NCI-H526 (cell line): ENCODE data around the gene FGF14.
"Not testable (repeated sequence)": the region's sequence is repeated elsewhere in the genome, so short reads cannot be mapped to it uniquely, and the experiment has no call there.

ENCODE experiments used
- DNase-seq, 2 experiments: peaks; one replicate each; lab custom pipeline; 2025; lab: John Stamatoyannopoulos, UW

The FGF14 gene

DNA sequence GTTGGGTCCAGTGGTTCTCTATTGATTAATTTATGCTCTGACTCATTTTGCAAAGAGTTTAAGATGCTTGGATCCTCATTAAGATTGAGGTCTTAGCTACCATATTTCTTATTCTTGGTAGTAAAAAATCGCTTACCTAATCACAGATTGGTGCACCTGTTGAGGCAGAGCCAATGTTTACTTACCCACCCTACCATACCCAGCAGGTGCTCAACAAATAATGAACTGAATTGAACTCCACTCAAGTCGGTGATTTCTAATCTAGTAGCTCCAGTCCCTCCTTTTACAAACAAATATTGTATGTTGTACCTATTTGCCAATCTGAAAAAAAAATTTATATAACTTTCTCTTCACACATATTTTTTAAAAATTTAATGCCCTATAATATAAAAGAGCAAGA is 361.0 kb downstream of the FGF14 start:
- DNase-seq = no peak

DNA sequence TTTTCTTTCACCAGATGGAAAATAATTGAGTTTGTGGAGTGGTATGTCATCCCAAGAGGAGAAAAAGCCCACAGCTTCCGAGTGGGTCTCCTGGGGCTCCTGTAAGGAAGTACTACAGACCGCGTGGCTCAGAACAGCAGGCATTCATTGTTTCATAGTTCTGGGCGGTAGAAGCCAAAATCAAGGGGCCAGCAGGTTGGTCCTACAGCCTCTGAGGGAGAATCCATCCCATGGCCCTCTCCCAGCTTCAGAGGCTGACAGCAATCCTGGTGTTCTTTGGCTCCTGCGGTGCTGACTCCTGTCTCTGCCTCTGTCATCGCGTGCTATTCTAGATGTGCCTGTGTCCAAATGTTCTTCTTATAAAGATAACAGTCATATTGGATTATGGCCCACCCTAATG is 362.6 kb downstream of the FGF14 start:
- no peak for DNase-seq

DNA sequence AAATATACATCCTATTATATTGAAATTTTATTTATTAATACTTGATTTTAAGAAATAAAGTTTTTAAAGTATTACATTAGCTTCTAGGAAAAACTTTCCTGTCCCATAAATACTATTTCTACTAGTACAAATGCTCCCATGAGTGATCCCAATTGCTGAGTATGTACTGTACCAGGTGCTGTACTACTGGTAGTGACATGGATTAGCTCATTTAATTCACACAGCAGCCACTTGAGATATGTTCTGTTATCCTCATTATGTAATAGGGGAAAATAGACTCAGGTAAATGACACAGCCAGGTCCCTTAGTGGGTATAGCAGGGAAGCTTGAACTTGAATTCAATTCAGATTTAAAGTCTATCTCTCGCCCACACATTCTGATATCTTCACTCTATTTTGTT is 363.1 kb downstream of the FGF14 start:
- no peak for DNase-seq

DNA sequence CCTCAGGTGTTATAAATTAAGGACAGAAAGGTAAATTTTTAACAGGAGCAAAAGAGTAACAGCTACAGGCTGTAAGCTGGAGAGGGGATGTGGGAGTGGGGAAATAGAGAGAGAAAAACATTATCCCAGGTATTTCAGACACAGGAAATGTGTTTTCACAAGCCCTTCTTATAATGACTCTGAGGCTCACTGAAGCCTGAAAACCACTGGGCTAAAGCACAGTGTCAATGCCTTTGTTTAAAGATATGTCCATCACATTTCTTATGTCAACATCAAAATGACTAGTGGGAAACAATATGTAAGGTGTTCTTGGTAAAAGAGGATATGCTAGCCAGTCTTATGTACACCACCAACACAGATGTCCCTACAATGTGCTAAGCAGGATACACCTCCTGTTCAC is 365.9 kb downstream of the FGF14 start:
- no peak for DNase-seq

DNA sequence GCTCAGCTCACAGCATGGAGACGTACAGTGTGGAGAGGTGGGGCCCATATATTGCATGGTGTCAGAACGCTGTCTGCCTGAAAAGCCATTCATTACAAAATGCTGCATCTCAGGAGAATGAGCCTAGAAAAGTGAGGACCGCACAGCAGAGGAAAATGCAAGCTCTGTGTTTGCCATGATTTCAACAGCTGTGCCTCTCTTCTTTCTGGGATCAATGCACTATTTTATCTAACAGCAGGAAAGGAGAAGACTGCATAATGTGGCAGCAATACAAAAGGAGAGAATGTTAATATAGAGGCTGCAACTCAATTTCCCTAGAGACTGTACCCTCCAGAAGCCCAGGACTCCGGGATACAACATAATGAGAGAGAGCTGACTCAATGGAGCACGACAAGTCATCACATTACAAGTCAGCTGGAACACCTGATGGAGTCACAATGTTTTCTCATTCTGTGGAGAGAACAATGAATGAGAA is 368.0 kb downstream of the FGF14 start:
- DNase-seq = no peak

DNA sequence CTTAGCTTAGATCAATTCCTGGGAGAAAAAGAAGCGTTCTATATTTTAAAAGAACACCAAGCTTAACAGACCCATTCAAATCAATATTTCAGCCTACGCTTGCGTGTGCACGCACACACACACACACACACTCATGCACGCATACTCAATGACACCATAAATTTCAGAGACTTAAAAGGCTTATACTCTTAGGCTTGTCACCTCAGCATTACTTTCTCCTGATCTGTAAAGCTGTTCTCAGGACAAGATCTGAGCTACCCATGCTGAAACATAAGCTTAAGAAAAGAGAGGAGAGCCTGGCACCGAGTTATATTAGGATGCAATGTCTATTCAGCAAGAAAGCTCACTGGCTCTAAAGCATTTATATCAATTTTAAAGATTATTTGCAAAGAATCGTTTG is 368.5 kb downstream of the FGF14 start:
- DNase-seq = no peak

DNA sequence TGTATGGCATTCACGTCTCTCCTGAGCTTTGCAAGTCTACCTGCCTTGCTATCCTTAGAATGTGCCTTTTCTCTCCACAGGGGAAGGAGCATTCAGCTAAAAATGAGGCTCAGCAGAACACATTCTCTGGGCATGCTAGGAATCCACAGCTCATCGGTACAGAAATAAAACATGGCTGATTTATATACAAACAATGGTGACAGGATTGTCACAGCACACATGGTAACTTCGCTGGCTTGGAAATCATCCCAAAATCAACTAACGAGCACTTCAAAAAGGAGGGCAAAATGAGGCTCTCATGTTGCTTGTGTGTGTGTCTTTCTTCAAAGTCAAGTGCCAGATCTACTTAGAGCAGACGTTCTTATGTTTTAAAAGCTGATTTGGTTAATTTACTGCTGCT is 373.0 kb downstream of the FGF14 start:
- no peak for DNase-seq

DNA sequence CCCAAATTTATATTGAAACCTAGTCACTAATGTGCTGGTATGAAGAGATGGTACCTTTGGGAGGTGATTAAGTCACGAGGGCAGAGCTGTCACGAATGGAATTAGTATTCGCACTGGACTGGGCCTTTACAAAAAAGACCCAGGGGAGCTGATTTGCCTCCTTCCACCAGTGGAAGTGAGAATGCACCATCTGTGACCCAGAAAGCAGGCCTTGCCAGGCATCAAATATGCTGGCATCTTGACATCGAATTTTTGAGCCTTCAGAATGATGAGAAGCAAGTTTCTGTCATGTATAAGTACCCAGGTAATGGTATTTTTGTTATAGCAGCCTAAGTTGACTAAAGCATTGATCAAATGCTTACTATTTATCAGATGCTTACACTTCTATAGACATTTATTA is 373.6 kb downstream of the FGF14 start:
- DNase-seq = no peak

DNA sequence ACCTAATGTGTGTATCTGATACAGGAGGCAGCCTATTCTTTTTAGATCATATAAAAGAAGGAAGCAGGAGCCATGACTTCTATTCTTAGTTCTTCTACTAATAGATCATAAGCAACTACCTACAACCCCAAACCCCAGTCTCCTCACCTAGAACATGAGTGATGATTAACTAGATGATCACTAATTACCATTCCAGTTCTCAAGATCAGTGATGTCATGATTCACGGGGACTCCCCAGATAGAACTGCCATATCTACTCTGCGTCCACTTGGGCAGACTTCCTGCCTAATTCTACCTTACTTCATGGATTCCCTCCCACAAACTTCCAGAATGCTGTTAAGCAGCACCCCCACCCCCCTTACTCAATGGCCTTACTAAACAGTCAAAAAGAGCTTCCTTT is 380.1 kb downstream of the FGF14 start:
- no peak for DNase-seq

DNA sequence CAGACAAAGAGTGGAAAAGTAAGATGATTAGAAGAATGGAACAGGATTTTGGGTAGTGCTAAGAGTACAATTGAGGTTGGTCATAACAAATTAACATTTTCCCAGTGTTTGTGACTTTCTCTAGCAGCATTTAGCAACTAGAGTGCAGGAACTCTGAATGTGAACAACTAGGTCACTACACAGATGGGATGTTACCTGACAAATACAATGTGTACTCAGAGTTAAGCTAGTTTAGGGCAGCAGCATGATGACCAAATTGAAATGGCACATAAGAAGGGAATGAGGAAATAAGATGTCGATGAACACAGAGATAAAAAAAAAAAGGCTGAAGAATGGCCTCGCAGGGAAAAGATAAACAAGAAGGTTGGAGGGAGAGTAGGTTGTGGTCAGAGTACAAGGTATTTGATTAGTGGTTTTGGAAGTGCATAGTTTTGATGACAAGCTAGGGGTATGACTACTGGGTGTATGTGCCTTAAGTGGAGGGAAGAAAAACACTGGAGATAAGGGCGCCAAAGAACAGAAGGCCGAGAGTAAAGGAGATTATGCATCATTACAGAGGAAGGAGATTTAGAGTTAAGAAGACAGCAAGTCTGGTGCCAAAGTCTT is 381.1 kb downstream of the FGF14 start:
- no peak for DNase-seq

DNA sequence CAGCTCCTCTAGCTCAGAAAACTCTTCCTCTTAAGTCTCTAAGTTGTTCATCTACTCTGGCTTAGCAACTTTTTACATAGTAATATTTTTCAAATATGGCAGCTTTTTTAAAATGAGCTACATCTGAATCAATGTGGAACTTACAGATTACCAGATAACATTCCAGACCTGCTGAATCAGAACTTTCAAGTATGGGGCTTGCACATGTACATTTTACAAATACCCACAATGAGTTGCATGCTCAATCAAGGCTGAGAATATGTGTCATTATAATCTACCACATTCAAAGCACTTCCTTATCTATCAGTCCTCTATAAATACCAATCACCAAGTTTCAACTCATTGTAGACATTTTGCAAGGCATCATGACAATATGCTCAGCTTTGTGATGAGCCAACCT is 383.1 kb downstream of the FGF14 start:
- no peak for DNase-seq

DNA sequence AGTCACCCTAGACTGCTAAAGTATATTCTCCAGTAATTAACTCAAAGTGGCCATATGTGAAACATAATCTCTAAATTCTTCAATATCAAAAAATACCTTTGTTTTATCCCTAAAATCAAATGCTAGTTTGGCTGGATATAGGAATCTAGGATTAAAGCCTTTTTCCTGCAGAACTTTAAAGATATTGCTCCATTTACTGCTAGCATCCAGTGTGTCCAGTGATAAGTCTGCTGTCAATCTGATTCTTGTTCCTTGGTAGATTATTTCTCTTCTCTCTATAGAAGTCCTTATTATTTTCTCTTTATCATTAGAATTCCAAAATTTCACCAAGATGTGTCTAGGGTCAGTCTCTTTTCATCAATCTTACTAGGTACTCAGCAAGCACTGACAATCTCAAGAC is 384.6 kb downstream of the FGF14 start:
- no peak for DNase-seq

DNA sequence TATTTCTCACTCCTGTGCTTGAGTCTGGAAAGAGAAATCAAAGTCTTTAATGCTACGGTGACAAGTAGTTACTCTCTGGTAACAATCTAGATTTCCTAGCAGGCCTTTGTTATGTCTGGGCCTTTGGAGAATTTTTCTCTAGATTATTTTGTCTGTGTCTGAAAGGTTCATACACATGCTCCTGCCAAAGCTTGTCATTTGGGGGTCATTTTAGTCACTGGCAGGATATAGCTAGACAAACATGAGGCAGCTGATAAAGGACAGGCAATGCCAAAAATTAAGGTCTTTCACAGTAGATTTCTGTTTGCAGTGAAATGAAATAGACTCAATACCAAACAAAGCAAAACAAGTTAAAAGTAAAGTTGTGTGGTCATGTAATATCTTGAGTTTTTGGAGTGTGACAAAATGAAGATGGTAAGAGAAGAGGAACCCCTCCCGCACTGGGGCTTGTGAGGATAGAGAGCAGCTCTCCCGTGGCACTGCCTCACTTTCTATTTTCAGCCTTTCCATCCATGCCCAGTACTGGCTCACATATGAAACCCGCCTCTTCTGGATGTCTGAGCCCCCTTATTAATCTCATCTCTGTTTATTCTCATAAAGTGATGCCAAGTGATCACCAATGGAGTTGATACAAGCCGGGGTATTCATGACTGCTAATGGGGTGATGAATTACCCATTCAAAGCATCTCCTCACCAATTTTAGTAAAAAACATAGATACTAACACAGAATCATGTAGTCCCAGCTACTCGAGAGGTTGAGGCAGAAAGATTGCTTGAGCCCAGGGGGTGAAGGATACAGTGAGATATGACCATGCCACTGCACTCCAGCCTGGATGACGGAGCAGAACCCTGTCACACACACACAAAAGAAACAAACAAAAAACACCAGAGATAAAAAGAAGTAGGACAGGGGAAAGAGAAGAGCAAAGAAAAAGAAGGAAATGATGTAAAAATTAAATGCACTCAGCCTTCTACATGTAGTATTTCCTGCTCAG is 389.3 kb downstream of the FGF14 start:
- no peak for DNase-seq

DNA sequence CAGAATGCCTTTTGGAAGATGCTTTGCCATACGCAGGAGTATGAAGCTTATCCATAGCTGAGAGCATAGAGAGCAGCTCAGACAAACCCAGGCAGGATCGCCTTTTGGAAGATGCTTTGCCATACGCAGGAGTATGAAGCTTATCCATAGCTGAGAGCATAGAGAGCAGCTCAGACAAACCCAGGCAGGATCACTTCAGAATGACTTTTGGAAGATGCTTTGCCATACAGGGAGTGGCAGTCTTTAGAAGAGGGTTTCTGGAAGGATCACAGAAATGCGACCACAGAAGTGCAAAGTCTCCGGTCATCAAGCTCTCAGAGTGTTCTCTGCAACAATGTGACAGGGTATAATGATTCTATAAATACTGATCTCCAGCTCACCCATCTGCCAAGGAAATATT is 390.4 kb downstream of the FGF14 start:
- DNase-seq = not testable (repeated sequence)

DNA sequence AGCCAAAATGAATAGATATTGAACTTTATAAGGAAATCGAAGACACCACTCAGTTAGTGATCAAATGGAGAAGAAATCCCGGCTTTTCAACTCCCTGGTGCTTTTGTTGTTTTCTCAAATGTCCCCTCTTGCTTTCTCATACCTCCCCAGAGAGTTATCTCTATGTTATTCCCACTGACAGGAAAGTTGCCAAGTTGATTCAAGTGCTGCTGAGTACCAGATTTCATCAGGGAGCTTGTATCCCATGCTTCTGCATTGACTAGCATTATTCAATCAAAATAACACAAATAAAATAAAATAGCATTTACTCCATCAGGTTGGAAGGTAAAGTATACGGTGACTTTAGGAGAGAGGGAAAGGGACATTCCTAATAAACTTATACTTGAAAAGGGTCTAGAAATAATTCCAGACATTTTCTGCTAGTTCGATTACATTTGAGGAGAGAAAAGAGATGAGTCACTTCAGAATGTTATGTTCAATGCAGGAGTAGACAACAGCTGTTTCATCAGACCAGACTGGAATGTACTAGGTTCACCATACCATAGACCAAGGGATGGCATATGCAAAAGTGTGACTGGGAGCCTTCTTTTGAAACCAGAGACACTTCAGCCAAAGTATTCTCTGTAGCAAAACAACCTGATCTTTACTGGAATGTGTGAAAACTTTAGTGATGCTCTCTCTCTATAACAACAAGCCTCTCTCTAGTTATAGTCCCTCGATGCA is 397.8 kb downstream of the FGF14 start:
- DNase-seq = no peak

DNA sequence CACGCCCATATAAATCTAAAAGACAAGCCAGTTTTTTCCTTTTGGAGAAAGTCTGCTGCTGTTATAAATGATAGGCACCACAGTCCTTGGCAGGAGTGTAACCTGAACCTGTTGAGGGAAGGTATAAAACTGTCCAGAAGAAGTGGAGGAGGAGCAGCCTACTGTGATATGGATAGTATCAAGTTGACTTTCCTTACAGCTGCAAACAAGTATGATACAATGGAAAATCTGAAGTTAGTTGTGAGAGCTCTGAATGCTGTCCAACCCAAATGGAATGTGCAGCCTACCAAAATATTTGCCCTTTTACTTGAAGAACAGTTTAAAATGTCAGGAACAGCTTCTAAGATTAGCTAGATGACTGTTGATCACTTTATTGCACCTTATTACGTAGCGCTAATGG is 399.6 kb downstream of the FGF14 start:
- DNase-seq = no peak

DNA sequence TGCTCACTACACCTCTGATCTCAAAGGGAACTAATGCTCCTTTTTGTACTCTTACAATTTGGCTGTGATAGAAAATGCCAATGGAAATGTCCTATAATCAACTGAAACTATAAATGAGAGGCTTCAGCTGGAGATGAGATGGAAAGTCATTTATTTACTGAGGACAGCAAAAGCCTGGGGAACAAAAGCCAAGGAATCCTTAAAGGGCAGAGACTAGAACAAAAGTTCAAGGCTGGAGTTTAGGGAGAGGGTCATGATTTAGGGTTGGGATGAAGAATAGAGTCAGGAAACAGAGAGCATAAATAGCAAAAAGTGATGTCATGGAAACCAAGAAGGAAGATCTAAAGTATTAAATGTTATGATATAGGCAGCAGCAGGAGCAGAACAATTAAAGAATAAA is 401.1 kb downstream of the FGF14 start:
- no peak for DNase-seq

DNA sequence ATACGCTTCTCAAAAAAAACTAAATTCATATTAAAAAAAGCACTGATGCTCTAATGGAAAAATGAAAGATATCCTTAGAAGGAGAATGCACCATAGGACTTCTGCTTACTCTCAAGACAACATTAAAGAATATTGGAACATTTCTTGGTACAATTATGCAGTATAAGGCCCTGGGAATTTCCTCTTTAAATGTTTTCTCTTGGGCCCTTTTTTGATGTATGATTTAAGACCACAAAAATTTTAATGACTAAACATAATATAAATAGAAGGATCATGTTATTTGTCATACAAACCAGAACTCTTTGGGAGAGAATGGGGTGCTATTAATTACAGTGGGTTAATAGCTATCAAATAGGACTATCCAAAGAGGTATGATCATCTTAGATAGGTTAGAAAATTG is 403.7 kb downstream of the FGF14 start:
- DNase-seq = no peak

DNA sequence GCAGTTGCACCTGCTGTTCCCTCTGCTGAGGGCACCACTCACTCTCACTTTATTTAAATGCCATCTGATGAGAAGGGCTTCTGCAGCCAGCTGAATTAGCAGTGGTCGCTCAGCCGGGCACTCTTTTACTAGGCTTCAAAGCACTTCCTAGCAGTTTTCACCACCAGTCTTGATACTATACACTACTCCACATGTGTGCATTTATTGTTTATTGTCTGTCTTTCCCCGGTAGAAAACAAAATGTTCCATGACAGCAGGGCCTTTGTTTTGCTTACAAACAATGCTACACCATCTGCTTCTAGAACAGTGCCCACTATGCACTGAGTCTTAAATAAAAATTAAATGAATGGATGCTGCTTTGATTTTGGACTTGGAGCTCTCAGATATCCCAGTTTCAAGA is 404.9 kb downstream of the FGF14 start:
- DNase-seq = no peak

DNA sequence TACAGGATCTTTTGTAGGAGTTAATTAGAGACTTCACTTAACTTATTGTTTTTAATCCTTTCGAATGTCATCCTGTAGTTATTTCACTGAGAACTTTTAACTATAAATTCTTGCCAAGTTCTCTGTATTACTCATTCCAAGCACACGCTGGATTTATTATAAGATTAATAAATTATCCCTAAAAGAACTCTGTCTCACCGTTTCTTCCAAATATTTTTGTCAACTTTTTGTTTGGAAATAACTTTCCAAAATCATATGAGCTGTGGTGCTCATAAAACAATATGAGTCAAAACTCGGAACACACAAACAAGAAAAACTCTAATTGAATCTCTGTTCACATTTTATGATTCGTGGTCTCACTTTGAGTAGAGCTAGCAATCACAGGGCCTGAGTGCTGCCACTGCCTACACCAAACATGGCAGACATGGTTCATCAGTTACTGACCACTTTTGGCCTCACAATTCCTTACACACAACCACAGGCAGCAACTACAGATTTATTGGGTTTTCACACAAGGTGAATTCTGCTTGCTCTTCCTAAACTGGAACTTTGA is 412.0 kb downstream of the FGF14 start:
- DNase-seq = no peak

DNA sequence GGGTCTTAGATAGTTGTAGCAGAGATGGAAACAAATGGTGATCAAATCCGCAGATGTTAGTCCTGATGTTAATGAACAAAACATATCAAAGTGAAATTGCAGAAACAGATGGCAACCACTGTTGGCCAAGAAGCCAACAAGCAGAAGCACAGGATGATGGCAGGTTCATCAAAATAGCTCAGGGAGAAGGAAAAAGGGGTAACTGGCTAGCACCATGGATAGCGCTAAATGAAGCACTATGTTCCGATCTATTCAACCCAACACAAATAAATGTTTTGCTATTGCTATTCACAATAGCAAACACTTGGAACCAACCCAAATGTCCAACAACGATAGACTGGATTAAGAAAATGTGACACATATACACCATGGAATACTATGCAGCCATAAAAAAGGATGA is 413.7 kb downstream of the FGF14 start:
- DNase-seq = no peak

DNA sequence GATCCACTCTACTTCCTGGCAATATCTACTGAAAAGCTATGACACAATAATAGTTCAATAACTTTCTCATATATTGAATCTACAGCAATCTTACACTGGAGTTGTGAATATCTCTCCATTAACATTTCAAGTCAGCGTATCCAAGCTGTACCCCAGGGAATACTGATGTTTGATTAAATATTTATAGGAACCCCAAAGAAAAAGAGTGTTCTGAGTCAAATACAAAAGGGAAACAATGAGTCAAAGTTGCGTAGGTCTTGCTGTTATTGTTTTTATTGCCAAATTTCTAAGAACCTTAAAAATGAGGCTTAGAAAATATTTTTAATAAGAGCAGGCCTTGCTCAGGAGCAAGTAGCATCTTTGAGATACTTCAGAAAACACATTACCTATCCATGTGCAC is 415.5 kb downstream of the FGF14 start:
- DNase-seq = no peak

DNA sequence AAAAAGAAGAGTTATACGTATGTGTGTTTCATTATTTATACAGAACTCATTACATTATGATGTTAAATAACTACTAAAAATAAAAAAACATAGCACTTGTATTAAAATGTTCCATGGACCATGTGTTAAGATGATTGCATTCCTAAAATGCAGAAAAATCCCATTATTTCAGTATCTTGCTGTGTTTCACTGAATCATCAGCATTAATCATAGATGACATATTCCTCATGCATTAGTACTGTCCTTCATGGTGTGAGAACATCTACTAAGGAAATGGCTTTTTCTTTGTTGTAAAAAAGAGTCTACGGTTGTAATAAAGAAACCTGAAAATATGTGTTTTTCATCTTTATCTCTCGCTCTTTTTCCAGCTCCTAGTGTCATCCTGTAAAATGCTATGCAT is 416.5 kb downstream of the FGF14 start:
- no peak for DNase-seq
